Activated naive CD4-positive, alpha-beta T cell treated with anti-CD3 and anti-CD28 coated beads, Interleukin-2, amount 10 ng/mL, durations not matched to agents 7 days and 5 days (primary cell): ENCODE data around the gene NCBP3.

Experiments
- CTCF ChIA-PET: fragments of 350-600 bp; sonication (Branson Sonifier 250); formaldehyde crosslinking; loops from one replicate; lab custom pipeline; 2021; ENCODE audit warnings: antibody characterized with exemption; lab: Charles Lee
- DNase-seq: peaks from one replicate; pipeline ENCODE4 v3.0.0-alpha.2; 2020
- H3K27ac Mint-ChIP-seq: one replicate; pipeline ENCODE4 v1.8.0; 2021; ENCODE audit warnings: mild to moderate bottlenecking, moderate library complexity, mixed read lengths
- H3K27me3 Mint-ChIP-seq: one replicate; pipeline ENCODE4 v1.8.0; 2021; ENCODE audit warnings: mild to moderate bottlenecking, mixed read lengths
- H3K36me3 Mint-ChIP-seq: one replicate; pipeline ENCODE4 v1.8.0; 2021; ENCODE audit warnings: mixed read lengths
- H3K4me1 Mint-ChIP-seq: one replicate; pipeline ENCODE4 v1.8.0; 2021; ENCODE audit warnings: mixed read lengths
- H3K4me3 Mint-ChIP-seq: one replicate; pipeline ENCODE4 v1.8.0; 2021; ENCODE audit warnings: mild to moderate bottlenecking, moderate library complexity, mixed read lengths
- H3K9me3 Mint-ChIP-seq: one replicate; pipeline ENCODE4 v1.8.0; 2021; ENCODE audit warnings: mixed read lengths

NCBP3 gene

DNA sequence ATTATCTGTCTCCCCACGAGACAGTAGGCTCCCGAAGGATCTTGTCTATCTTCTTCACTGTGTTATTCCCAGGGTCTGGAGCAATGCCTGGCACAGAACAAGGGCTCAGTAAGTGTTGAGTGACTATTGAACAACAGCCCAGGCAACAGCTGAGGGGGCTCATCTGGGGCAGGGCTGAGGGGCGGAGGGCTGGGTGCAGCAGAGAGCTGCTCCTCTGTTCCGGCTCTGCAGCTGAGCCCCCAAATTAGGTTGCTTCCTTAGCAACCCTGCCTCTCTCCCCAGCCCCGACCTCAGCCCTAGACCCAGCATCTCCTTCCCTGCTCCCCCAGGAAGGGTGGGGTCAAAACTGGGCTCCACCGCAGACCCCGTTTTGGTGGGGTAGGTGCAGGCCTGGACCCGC, 77.3 kb downstream of the NCBP3 start:
- no peak overlapping the region for H3K27ac Mint-ChIP-seq

DNA sequence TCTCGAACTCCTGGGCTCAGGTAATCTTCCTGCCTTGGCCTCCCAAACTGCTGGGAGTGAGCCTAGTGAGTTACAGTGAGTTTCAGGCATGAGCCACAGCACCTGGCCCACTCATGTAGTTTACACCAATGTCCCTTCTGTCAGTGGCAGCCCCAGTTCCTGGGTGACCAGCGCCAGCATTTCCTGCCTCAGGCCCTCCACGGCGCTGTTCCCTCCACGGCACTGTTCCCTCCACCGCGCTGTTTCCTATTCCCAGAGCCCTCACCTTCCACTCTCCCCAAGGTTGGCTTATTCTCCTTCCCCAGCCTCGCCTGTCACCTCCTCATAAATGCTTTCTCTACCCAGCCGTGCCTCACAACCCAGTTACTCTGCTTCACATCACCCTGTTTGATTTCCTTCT, 77.7 kb downstream of the NCBP3 start:
- H3K27ac Mint-ChIP-seq, result no peak overlapping the region

More for the DNA sequence above, 77.3 kb downstream of the NCBP3 start:
- CTCF ChIA-PET, result interaction anchor here (1.0 kb wide), 1 partner anchor 31 kb away, joined by 3 read pairs; no protein-coding TSS in a partner anchor
- no peak for DNase-seq
- H3K9me3 Mint-ChIP-seq, result no peaks in the 10 kb centered on the region
- no peak overlapping the region for H3K4me3 Mint-ChIP-seq
- peaks cover 2% of the 10 kb centered on the region for H3K36me3 Mint-ChIP-seq
- H3K27me3 Mint-ChIP-seq, result peaks cover 7% of the 10 kb centered on the region
- peaks cover 66% of the 10 kb centered on the region for H3K4me1 Mint-ChIP-seq

DNA sequence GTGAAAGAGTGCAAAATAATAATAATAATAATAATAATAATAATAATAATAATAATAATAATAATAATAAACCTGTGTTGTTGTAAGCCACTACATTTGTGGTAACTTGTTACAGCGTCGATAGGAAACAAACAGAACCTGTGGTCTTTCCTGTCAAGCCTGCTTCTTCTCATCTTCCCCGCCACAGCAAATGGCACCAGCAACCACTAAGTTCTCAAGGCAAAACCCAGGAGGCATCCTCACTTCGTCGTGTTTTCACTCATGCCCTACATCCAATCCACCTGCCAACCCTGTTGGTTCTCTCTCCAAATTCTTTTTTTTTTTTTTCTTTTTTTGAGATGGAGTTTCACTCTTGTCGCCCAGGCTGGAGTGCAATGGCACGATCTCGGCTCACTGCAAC, 79.3 kb downstream of the NCBP3 start:
- peaks cover 2% of the 10 kb centered on the region for H3K36me3 Mint-ChIP-seq
- peak; percentile 43 for DNase-seq
- H3K9me3 Mint-ChIP-seq, result no peaks in the 10 kb centered on the region
- peaks cover 7% of the 10 kb centered on the region for H3K27me3 Mint-ChIP-seq
- H3K4me3 Mint-ChIP-seq, result no peak overlapping the region
- H3K4me1 Mint-ChIP-seq, result peaks cover 77% of the 10 kb centered on the region
- CTCF ChIA-PET, result interaction anchor here (2.4 kb wide), 1 partner anchor 29 kb away, joined by 17 read pairs; no protein-coding TSS in a partner anchor
- no peak overlapping the region for H3K27ac Mint-ChIP-seq

More for the DNA sequence above, 77.7 kb downstream of the NCBP3 start:
- Mint-ChIP-seq H3K4me1 (peaks cover 71% of the 10 kb centered on the region), H3K27me3 (peaks cover 7% of the 10 kb centered on the region), H3K4me3 (no peak overlapping the region), H3K9me3 (no peaks in the 10 kb centered on the region), H3K36me3 (peaks cover 2% of the 10 kb centered on the region)
- DNase-seq, result no peak
- CTCF ChIA-PET, result interaction anchor here (0.9 to 2.4 kb wide), 2 partner anchors 31 to 1321 kb away, joined by 3 to 17 read pairs; no protein-coding TSS in a partner anchor

DNA sequence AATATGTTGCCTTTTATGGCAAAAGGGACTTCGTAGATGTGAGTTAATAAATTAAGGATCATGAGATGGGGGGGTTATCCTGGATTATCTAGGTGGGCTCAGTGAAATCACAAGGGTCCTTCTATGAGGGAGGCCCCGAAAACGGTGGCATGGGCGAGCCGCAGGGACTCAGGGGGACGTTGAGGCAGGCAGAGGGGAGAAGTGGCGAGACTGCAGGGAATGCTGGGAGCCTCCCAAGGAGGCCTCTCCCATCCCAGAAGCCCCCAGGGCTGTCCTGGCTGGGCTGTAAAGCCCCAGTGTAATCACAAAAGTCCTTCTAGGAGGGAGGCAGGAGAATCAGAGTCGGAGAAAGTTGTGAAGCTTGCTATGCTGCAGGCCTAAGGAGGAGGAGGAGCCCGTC, 80.1 kb downstream of the NCBP3 start:
- Mint-ChIP-seq H3K4me1 (peaks cover 74% of the 10 kb centered on the region), H3K27ac (peak overlapping the region; percentile 90), H3K4me3 (peak overlapping the region; percentile 56), H3K9me3 (no peaks in the 10 kb centered on the region), H3K27me3 (peaks cover 7% of the 10 kb centered on the region), H3K36me3 (peaks cover 2% of the 10 kb centered on the region)
- DNase-seq, result no peak
- CTCF ChIA-PET, result interaction anchor here (2.4 kb wide), 1 partner anchor 28 kb away, joined by 17 read pairs; no protein-coding TSS in a partner anchor

DNA sequence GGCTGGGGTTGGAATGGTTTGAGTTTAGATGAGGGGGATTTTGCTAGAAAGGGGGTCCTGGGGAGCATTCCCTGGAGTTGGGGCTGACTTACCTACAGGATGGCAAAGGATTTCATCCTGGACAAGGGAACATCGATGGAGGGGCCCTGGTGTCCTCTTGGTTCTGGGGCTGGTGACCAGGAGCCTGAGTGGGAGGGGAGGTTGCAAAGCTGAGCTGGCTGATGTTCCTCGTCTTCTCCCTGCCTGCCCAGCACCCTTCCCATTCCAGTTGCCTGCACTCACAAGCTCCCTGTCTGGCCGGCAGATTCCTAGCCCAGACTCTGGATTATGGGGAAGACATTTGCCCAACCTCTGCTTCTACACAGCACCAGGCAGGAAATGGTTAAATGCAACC, 82.3 kb downstream of the NCBP3 start:
- DNase-seq, result no peak
- H3K27ac Mint-ChIP-seq, result peak overlapping the region; percentile 91
- CTCF ChIA-PET, result interaction anchor here (2.1 kb wide), 1 partner anchor 63 kb away, joined by 8 read pairs; no protein-coding TSS in a partner anchor
- H3K27me3 Mint-ChIP-seq, result peaks cover 11% of the 10 kb centered on the region
- peaks cover 11% of the 10 kb centered on the region for H3K9me3 Mint-ChIP-seq
- H3K36me3 Mint-ChIP-seq, result peaks cover 6% of the 10 kb centered on the region
- H3K4me3 Mint-ChIP-seq, result peak overlapping the region; percentile 37
- peaks cover 59% of the 10 kb centered on the region for H3K4me1 Mint-ChIP-seq

DNA sequence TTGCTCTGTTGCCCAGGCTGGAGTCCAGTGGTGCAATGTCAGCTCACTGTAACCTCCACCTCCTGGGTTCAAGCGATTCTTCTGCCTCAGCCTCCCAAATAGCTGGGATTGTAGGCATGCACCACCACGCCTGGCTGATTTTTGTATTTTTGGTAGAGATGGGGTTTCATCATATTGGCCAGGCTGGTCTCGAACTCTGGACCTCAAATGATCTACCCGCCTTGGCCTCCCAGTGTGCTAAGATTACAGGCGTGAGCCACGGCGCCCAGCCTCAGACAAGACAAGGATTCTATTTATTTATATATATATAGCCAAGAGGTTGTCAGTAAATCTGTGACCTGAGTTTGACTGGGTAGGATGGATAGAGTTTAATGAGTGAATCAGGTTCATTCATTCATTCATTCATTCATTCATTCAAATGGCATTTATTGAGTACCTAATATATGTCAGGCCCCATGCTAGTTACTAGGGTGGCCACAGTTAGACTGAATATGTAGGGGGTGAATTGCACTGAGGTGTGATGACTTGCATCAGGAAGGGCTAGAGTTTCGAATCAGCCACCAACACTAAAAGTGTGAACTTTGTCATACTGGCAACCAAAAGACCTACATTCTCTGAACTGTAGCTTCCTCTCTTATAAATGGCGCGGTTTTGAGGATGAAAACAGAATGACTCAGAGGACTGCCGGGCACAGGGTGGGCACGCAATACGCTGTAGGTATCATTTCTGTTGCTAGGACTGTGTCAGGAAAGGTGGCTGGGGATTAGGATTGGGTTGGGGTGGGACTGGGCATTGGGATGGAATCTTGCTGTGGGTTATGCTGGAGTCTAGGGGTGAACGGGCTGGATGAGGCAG, 82.9 kb downstream of the NCBP3 start:
- H3K4me3 Mint-ChIP-seq, result peak overlapping the region; percentile 37
- peaks cover 6% of the 10 kb centered on the region for H3K36me3 Mint-ChIP-seq
- peaks cover 11% of the 10 kb centered on the region for H3K9me3 Mint-ChIP-seq
- CTCF ChIA-PET, result interaction anchor here (0.8 to 2.1 kb wide), 3 partner anchors 33 to 64 kb away, joined by 4 to 8 read pairs (median 4); no protein-coding TSS in a partner anchor
- H3K4me1 Mint-ChIP-seq, result peaks cover 53% of the 10 kb centered on the region
- DNase-seq, result no peak
- peak overlapping the region; percentile 91 for H3K27ac Mint-ChIP-seq
- peaks cover 10% of the 10 kb centered on the region for H3K27me3 Mint-ChIP-seq

DNA sequence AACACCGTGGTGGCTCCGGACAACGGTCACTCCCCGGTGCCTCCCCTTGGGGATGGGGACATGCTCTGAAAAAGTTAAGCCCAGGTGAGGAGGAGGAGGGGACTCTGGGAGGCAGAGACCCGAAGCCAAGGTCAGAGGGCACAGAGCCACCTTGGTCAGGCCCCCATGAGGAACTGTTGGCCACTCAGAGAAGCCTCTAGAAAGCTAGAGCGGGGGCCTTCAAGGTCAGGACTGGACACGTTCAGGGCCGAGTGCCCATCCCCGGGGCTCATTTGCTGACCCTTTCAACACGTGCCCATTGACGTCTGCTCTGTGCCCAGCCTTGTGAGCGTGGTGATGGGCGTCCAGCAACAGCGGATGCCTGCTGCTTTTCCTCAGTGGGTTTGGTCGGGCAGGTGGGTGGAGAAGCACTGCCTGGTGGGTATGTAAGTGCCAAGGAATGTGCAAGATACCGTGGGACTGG, 84.1 kb downstream of the NCBP3 start:
- H3K27ac Mint-ChIP-seq, result no peak overlapping the region
- H3K9me3 Mint-ChIP-seq, result peaks cover 11% of the 10 kb centered on the region
- H3K36me3 Mint-ChIP-seq, result peaks cover 4% of the 10 kb centered on the region
- CTCF ChIA-PET, result interaction anchor here (0.8 to 1.6 kb wide), 3 partner anchors 11 to 65 kb away, joined by 4 to 6 read pairs (median 4); no protein-coding TSS in a partner anchor
- peaks cover 48% of the 10 kb centered on the region for H3K4me1 Mint-ChIP-seq
- DNase-seq, result no peak
- peaks cover 17% of the 10 kb centered on the region for H3K27me3 Mint-ChIP-seq
- no peak overlapping the region for H3K4me3 Mint-ChIP-seq

DNA sequence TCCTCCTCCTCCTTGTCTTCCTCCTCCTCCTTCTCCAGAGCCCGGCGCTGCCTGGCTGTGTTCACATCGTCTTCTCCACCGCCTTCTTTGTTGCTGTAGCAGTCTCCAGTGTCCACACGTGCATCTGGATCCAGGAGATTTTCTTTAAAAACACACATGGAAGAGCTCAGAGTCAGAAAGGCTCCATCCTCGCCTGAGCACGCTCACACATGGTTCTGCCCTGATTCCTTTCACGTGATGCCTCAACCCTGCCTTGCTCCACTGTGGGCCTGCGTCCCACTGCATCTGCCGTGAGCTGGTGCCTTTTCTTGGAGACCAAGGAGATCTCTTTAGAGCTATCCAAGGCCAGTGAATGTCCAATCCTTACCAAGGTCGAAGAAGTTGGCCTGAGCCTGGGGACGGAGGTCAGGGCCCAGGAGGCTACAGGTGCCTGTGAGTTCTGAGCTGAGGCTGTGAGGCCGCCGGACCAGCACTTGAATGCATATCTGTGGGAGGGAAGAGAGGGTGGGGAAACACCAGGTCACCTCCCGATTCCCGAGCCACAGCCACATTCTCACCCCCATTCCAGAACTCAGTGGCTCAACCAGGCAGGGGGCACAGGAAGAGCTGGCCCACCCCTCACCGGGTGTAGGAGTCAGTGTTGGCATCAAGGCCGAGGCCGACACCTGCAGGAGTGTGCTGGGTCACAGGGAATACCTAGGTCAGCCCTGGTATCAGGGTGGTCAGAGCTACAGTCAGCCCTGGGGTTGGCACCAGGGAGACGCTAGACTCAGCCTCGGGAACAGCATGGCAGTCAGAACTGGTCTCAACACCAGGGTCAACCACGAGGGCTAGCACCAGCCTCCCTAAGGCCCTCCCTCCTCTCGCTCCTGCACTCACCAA, 84.8 kb downstream of the NCBP3 start:
- Mint-ChIP-seq H3K9me3 (peaks cover 11% of the 10 kb centered on the region), H3K36me3 (peaks cover 4% of the 10 kb centered on the region), H3K4me1 (peaks cover 43% of the 10 kb centered on the region), H3K27me3 (peaks cover 21% of the 10 kb centered on the region), H3K4me3 (no peak overlapping the region), H3K27ac (no peak overlapping the region)
- DNase-seq, result no peak
- CTCF ChIA-PET, result interaction anchor here (1.1 to 1.6 kb wide), 4 partner anchors 11 to 153 kb away, joined by 4 to 6 read pairs (median 5); no protein-coding TSS in a partner anchor

DNA sequence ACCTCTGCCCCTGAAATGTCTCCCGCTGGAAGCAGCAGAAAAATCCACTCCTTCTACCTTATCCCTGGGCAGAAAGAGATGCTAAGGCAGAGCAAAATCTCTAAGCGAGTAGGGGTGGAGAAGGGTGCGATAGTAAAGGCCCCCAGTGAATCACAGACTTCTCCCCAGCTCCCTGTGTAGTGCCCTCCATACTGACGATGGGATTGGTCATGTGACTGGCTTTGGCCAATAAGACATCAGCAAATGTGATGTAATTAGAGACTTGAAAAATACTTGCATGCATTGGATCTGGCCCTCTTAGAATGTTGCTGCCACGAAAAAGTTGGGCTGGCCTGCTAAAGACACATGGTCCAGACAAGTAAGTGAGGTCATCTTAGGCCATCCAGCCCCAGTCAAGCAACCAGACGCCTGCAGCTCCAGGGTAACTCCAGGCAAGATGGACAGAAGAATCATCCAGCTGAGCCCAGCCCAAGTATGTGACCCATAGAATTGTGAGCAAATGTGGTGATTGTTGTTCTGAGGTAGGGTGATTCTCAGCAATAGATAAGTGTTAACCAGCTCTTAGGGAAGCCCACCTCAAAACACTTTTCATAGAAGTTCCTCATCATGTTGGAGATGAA, 86.3 kb downstream of the NCBP3 start:
- Mint-ChIP-seq H3K27ac (no peak overlapping the region), H3K4me1 (peaks cover 33% of the 10 kb centered on the region), H3K36me3 (peaks cover 4% of the 10 kb centered on the region), H3K9me3 (peaks cover 11% of the 10 kb centered on the region), H3K4me3 (no peak overlapping the region), H3K27me3 (peaks cover 25% of the 10 kb centered on the region)
- DNase-seq, result no peak
- CTCF ChIA-PET, result no interaction called here

DNA sequence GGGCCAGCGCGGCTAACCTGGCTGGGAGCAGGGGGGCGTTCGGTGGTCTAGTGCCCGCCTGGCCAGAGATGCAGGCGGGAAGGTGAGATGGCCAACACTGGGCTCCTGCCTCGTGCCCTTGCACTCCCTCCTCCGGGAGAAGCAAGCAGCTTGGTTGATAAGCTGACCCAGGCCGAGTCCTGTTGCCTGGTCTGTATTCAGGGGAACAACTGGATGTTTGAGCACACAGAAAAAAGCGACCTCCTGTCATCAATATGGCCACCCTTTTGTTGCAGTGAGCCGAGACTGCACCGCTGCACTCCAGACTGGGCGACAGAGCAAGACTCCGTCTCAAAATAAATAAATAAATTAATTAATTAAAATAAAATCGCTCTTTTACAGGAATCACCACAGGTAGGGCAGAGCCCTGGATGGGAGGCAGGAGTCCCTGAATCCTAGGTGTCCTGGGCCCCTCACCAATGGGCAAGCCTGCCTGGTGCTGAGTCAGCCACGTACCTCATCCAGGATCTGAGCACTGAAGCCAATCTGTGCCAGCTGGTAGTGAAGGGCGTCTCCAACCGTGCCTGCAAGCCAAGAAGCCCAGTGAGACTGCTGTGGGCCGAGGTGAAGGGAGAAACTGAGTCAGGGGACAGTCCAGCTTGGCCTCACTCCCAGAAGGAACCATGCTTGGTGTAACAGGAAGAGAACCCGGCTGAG, 90.6 kb downstream of the NCBP3 start:
- DNase-seq, result no peak
- peak overlapping the region; percentile 35 for H3K4me3 Mint-ChIP-seq
- H3K27me3 Mint-ChIP-seq, result peaks cover 27% of the 10 kb centered on the region
- H3K4me1 Mint-ChIP-seq, result peaks cover 33% of the 10 kb centered on the region
- CTCF ChIA-PET, result interaction anchor here (0.7 to 1.5 kb wide), 2 partner anchors 9 to 17 kb away, joined by 4 to 5 read pairs; no protein-coding TSS in a partner anchor
- peak overlapping the region; percentile 80 for H3K27ac Mint-ChIP-seq
- peaks cover 11% of the 10 kb centered on the region for H3K9me3 Mint-ChIP-seq
- peaks cover 3% of the 10 kb centered on the region for H3K36me3 Mint-ChIP-seq

DNA sequence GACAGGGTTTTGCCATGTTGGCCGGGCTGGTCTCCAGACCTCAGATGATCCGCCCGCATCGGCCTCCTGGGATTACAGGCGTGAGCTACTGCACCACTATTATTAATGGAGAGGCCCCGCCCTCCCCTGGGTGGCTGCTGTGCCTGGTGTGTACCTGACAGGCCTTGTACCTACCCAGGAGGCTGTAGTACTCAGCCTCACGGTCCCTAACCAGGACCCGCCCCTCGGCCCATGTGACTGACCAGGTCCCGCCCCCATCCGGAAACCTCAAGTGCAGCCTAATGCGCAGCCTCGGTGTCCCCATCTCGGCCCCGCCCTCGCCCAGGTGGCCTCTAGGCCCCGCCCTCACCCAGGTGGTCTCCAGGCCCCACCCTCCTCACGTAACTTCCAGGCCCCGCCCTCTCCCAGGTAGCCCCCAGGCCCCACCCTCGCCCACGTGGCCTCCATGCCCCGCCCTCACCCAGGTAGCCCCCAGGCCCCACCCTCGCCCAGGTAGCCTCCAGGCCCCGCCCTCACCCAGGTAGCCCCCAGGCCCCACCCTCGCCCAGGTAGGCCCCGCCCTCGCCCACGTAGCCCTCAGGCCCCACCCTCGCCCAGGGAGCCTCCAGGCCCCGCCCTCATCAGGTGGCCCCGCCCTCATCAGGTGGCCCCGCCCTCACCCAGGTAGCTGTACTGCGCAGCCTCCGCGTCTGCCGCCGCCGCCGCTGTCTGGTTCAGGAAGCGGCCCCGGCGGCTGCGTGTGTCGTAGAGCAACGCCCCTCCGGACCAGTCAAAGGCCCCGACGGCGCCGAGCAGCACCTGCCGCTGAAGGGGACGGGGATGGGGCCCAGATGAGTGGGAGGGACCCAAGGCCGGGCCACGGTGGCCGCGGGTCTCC, 91.3 kb downstream of the NCBP3 start:
- H3K9me3 Mint-ChIP-seq, result peaks cover 6% of the 10 kb centered on the region
- H3K36me3 Mint-ChIP-seq, result peaks cover 1% of the 10 kb centered on the region
- peak; percentile 84 for DNase-seq
- H3K27me3 Mint-ChIP-seq, result peaks cover 24% of the 10 kb centered on the region
- CTCF ChIA-PET, result interaction anchor here (1.5 kb wide), 1 partner anchor 17 kb away, joined by 4 read pairs; no protein-coding TSS in a partner anchor
- peaks cover 38% of the 10 kb centered on the region for H3K4me1 Mint-ChIP-seq
- H3K27ac Mint-ChIP-seq, result peak overlapping the region; percentile 62
- H3K4me3 Mint-ChIP-seq, result peak overlapping the region; percentile 35

DNA sequence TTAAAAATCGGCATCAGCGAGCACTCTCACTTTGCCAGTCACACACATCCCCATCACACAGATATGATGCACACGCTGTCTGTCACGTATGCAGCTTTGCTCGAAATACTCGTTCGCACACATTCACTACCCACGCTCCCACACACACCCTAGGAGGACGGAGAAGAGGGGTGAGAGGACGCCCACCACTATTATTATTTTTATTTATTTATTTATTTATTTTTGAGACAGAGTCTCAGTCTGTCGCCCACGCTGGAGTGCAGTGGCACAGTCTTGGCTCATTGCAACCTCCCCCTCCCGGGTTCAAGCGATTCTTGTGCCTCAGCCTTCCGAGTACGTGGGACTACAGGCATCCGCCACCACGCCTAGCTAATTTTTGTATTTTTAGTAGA, 92.0 kb downstream of the NCBP3 start:
- Mint-ChIP-seq H3K36me3 (no peaks in the 10 kb centered on the region), H3K27me3 (peaks cover 29% of the 10 kb centered on the region), H3K4me3 (no peak overlapping the region), H3K9me3 (no peaks in the 10 kb centered on the region), H3K4me1 (peaks cover 40% of the 10 kb centered on the region), H3K27ac (peak overlapping the region; percentile 62)
- no peak for DNase-seq
- CTCF ChIA-PET, result interaction anchor here (1.5 kb wide), 1 partner anchor 16 kb away, joined by 4 read pairs; no protein-coding TSS in a partner anchor
